GM18951 (cell line): ENCODE measurements around the gene LDLRAD4.

Experiments
- POLR2A ChIP-seq: IDR thresholded peaks from 4 replicates; pipeline ENCODE4 v1.6.1; 2011; ENCODE audit warnings: mild to moderate bottlenecking; ENCODE audit not compliant: insufficient read length, insufficient read depth; ENCODE audit errors: extremely low read depth
- in situ Hi-C: fragments of 300-500 bp; cut with MboI; formaldehyde crosslinking; loops from one replicate; pipeline ENCODE4 v1.12.0; 2022; ENCODE audit warnings: low sequenced_read_pairs, mixed read lengths, inconsistent platforms; ENCODE audit not compliant: unreplicated experiment

LDLRAD4 gene

GRCh38 chr18:13395577-13395976 is 177.0 kb downstream of the LDLRAD4 start:
- TF ChIP-seq POLR2A: no peak
- in situ Hi-C loops: no loop called here

- in situ Hi-C loops: no loop called here
- TF ChIP-seq POLR2A: no peak
Measured at GRCh38 chr18:13397504-13398163, 179.1 kb downstream of the LDLRAD4 start.

DNA sequence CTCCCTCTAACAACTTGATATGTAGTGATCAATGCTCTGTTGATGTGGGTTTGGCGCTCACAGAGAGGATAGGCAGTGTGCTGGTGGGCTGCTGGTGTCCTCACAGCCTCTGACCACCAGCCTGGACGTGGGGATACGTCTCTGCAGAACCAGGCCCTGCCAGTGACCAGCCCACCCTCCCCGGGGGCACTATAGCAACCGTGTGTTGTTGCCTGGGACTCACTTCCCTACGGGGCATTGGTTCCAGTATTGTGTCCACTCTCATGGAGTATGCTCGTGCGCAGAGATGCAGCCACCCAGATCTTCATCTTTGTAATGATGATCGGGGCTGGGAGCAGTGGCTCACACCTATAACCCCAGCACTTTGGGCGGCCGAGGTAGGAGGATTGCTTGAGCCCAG is 180.1 kb downstream of the LDLRAD4 start:
- no peak for TF ChIP-seq POLR2A
- in situ Hi-C loops: no loop called here

DNA sequence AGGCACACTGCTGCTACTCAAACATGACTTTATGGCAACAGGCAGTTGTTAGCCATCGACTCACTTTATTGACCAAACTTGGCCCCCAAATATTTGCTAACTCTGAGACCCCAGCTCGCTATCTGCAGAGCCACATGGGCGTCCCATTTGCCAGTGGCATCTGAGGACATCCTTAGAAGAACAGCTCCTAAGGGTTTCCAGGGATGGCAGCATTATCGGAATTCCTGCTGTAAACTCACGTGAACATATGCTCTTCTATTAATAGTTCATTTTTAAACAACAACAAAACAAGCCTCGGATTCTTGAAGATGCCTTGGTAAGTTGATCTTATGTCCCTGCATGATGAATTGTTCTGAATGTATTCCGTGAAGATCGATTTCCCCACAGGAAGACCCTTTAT is 181.0 kb downstream of the LDLRAD4 start:
- no peak for TF ChIP-seq POLR2A
- in situ Hi-C loops: no loop called here

- in situ Hi-C loops: no loop called here
- no peak for TF ChIP-seq POLR2A
Measured at GRCh38 chr18:13400636-13401315, 182.2 kb downstream of the LDLRAD4 start.

GRCh38 chr18:13401404-13401803 is 182.8 kb downstream of the LDLRAD4 start:
- in situ Hi-C loops: no loop called here
- no peak for TF ChIP-seq POLR2A

DNA sequence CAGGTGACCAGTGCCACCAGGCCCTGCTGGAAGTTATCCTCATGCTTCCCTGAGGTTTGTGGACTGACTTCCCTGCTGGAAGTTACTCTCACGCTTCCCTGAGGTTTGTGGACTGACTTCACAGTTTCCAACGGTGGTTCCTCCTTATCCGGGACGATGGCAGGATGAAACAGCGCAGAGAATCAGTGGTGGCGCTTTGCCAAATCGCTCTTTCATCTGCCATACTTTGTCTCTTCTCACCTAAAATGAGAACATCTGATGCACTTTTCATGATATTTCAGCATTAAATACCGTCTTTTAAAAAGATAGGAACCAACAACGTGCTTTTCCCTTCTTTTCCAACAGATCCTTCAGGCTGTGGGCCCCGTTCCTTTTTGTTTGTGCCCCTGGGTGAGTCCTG is 183.3 kb downstream of the LDLRAD4 start:
- no peak for TF ChIP-seq POLR2A
- in situ Hi-C loops: no loop called here

DNA sequence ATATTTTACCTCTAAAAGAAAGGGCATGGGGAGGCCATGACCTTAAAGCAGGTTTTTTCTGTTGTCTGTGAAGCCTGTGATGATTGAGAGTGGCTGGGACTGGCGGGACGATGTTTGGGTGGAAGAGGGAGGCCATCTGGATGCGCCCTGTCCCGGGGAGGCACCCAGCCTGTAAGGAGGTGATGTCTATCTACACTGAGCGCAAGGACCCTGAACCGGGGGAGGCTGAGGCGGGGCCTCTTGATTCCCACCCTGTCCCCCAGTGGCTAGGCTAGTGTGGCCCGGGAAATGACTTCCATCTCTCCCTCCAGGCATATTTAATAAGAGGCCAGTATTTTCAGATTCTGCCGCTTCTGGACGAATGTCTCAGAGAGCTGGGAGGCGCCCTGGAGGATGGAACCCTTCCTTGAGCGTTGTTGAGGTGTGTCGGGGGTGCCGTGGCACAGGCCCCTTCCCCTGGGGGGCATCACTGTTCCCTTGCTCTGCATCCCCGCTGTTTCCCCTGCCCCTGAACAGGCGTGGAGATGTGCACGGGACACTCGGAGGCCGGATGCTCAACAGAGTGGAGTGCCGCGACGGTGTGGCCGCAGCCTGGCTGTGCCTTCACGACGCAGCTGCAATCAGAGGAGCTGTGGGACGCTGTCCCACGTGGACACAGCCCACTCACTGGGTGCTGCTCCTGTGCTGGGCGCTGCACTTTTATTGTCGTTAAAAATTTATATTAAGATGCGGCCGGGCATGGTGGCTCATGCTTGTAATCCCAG is 185.4 kb downstream of the LDLRAD4 start:
- TF ChIP-seq POLR2A: no peak
- in situ Hi-C loops: no loop called here

DNA sequence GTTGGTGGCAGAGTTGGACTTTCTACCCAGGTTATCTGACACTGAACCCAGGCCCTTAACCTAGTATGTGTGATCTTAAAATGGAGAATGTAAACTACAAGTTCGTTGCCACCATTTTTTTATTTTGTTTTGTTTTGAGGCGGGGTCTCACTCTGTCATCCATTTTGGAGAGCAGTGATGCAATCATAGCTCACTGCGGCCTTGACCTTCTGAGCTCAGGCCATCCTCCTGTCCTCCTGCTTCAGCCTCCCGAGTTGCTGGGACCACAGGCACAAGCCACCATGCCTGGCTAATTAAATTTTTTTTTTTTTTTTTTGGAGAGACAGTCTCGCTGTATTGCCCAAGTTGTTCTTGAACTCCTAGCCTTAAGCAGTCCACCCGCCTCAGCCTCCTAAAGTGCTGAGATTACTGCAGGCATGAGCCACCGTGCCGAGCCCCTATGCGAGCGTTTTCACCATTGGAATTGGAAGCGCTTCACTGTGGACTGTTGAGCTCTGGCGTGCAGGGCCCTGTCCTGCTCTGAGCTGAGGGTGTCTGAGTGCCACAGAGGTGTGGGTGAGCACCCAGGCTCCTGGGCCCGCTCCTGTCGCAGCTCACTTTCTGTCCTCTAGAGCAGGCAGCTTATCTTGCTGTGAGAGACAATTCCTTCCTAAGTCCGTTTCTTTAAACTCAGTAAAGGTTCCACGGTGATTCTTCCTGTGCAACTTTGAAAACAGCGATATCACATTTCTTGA is 186.9 kb downstream of the LDLRAD4 start:
- TF ChIP-seq POLR2A: no peak
- in situ Hi-C loops: no loop called here

DNA sequence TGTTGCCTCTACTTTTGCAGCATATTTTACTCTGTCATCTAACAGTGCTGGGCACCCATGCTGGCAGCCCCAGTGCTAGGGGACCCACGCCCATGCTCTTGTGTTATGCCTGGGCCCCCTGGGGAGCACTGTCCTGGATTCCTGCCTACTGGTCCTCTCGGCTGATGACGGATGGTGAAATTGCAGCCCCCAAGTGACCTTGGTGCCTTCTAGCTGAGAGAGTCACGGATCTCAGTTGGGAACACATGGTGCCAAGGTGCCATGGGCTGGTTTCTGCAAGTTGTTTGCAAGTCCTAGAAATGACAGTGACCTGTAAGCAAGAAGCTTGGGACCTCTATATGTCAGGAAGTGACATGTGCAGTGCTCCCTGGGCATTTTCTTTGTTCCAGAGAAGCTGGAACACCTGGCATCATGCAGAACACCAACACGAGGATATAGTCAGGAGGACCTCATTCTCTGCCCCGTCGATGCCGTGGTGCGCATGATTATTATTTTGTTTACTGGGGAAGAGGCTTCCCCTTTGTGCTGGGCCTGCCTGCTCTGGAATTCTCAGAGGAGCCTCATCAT is 187.6 kb downstream of the LDLRAD4 start:
- in situ Hi-C loops: no loop called here
- TF ChIP-seq POLR2A: no peak

DNA sequence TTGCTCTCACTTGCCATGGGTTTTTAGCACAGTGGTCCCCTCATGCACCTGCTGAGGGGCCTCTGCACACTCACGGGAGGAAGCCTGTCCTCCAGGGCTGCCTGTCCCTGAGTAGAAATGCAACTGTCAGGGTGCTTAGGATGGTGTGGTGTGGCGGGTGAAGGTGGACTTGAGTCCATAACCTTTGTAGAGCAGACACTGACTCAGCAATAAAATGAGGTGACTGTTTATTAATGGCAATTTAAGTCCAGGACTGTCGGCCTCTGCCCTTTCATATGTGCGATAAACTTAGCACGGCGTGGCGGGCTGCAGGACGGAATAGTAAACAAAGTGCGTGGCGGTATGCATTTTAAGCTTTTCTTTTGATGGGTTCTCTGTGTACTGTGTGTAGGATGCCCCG is 188.2 kb downstream of the LDLRAD4 start:
- in situ Hi-C loops: no loop called here
- TF ChIP-seq POLR2A: no peak

DNA sequence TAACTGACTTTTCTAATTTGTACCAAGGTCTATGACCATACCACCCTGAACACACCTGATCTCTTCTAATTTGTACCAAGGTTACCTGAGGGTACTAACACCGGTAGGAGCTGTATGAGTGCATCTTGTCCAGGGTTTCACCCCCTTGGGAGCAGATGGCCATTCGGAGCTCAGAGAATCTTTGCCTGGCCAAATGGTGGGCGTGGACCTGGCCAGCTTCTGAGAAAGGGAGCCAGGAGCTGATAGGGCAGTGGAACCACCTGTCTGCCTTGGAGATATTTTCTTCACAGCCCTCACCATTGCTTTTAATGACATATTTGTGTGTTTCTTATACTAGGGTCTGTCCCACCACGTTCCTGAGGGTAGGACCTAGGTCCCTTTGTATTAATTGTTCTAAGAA is 188.9 kb downstream of the LDLRAD4 start:
- in situ Hi-C loops: no loop called here
- no peak for TF ChIP-seq POLR2A

- in situ Hi-C loops: no loop called here
- no peak for TF ChIP-seq POLR2A
Measured at GRCh38 chr18:13409026-13409425, 190.5 kb downstream of the LDLRAD4 start.
